ENCODE data around the gene DPF3.
A peak's percentile ranks its signal among the peaks of the same experiment; 100 is the strongest.

Gene DPF3

DNA sequence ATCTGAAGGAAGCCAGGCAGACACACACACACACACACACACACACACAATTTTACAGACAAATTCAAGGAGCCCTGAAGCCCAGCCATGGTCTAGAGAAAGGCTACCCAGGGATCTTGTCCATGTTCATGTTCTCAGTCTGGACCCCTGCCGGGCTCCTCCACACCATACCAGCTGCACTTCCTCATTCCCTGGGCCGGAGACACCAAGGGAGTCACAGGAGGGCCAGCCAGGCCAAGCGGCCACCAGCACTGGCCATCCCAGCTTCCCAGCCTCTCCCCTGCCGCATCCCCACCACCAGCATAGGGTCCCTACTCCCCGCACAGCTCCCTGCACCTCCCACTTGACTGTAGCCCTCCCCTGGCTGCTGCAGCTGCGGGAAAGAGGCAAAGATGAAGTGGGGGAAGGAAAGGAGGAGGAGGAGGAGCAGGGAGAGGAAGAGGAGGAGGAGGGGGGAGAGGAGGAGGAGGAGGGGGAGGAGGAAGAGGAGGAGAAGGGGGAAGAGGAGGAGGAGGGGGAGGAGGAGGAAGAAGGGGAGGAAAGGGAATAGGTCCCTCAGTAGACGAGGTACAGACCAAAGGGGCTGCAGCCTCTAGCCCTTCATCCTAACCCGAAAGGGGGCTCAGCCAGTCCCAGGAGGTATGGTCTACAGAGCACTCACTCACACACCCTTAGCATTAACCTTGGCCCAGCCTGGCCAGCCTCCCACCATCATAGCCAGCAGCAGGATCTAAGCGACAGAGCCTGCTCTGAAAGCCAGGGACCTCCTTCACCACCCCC, 293.2 kb downstream of the DPF3 start:
- DNase-seq (ENCODE audit: low read depth in 3 of 3): no peak

- DNase-seq (ENCODE audit: low read depth in 3 of 3): no peak
Observed at GRCh38 chr14:72599579-72600470, 294.1 kb downstream of the DPF3 start.

- no peak for DNase-seq (ENCODE audit: low read depth in 3 of 3)
Observed at GRCh38 chr14:72598306-72598705, 295.6 kb downstream of the DPF3 start.

DNA sequence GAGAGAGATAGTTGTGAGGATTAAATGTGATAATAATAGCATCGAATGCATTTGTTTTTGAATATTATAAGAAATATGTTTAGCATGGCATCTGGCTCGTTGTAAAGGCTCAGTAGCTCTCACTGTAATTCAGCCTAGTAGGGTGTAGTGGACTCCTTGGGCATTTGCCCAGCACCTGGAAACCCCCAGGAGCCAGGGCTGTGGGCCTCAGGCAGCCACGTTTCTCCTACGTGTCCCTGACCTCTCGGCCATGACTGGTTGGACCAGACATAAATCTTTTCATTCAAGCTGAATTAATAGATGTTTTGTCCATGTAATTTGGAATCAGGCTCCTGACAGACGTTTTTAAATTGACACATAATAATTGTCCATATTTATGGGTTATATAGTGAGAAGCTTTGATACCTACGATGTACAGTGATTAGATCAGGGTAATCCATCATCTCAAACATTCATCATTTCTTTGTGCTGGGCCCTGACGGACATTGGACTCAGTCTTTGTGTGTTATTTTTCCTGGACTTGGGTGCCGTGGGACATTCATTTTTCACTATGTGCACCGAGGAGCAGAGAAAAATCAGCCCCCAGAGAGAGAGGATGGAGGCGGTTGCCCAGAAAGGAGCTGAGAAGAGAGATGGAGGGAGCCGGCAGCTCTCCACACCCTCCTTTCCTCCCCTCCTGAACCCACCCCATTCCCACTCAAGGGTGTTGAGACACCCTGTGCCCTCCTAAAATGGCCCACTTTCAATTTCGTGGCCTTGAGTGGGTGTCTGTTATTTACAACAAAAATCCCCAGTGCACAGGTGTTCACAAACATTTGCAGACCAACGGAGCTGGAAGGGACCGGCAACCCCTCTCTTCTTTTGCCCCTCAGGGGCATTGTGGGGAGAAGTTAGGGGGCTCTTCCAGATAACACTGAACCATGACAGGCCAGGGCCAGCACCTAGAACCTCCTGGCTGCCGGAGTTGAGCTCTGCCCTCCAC, 296.4 kb downstream of the DPF3 start:
- DNase-seq (ENCODE audit: low read depth in 3 of 3): no peak

DNA sequence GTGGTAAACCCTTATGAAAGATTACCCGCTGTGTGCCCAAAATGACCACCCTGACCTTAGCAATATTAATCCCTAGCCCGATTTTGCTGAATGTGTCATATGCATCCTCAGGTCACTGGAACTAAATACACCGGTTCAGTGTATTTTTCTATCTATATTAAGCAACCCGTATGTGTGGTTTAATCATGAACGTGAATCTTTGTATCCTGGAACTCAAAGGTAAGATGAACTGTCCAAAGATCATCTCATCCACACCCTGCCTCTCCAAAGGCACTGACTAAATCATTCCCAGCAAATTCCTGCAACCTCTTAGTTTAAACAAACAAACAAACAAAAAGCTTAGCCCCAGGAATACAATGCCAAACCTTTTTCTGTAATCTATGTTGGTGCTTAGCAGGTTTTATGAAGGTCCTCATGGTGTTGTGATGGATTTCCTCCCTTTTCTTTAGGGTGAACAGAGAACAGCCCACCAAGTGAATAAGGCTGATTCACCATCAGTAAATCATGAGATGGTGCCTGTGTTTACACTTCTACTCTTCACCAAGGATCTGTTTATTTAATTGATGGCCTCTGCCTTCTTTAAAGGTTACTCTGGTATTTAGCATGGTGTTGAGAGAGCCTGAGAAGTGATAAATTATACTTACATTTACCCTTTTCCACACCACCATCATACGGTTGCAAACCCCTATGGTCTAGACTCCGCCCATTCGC, 298.6 kb downstream of the DPF3 start:
- no peak for DNase-seq (ENCODE audit: low read depth in 3 of 3)

DNA sequence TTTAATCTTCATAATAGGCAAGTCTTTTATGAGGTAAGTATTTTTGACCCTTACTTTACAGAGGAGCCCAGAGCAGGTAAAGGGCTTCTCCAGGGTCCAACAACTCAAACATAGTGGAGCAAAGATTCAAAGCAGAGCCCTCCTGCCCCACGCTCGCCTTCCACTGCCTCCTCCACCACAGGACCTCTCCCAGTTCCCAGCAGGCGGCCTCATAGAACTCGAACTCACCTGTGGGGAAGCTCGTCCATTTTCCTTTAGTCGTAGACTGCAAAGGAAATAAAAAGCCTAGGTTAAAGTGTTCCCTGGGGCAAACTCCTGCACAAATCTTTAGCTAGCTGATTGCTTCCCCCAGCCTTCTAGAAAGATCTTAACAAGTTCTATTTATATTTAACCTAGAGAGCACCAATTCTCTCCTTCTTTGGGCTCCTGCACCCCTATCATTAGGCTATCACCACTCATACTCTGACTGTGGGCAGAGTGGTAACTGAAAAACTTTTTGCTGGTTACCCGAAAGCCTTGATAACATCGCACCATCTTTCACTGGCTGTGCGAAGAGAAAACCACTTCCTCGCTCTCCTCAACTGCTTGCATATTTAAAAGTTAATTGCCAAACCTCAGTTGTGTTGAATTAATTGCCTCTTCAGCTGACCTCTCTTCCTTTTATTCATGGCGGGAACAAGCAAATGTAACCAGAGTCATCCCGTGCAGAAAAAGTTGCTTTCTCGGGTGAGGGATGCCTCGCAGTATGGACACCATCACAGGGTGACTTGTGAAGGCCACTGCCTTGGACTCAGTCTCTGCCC, 299.6 kb downstream of the DPF3 start:
- DNase-seq (ENCODE audit: low read depth in 3 of 3): peak in 1 of 3 experiments; percentile 7

DNA sequence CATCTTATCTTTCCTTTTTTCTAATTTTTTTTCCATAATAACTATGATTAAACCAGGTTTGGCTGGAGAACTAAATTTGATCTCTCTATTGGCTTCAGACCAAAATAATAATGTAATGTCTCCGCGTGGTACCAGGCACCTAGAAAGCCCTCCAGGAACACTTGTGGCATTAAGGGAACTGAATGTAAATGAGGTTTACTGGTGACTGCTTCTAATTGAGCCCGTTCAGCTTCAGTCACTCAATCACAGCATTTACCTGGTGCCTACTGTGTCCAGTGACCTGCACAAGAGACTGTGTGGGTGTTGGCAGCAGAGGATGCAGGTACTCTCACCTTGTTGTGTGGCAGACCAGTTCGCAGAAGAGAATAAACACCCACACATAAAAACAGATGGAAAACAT, 302.5 kb downstream of the DPF3 start:
- DNase-seq (ENCODE audit: low read depth in 3 of 3): no peak

GRCh38 chr14:72590577-72590976, 303.3 kb downstream of the DPF3 start:
- no peak for DNase-seq (ENCODE audit: low read depth in 3 of 3)

DNA sequence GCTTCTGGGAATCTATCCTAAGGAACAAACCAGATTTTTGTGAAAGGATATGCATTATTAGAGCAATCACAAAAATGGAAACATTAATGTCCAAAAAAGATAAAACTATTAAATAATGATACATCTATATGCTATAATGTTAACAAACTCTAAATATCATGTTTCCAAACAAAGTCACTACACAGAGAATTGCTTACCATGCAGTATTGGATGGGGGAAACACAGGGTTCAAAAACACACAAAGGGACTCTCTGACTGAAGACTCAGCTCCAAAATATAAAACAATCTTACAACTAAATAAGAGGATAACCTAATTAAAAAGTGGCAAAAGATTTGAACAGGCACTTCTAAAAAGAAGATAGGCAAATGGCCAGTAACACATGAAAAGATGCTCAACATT, 304.2 kb downstream of the DPF3 start:
- no peak for DNase-seq (ENCODE audit: low read depth in 3 of 3)

- no peak for DNase-seq (ENCODE audit: low read depth in 3 of 3)
Observed at GRCh38 chr14:72588521-72588920, 305.4 kb downstream of the DPF3 start.

GRCh38 chr14:72583316-72584272, 310.3 kb downstream of the DPF3 start:
- no peak for DNase-seq (ENCODE audit: low read depth in 3 of 3)

DNA sequence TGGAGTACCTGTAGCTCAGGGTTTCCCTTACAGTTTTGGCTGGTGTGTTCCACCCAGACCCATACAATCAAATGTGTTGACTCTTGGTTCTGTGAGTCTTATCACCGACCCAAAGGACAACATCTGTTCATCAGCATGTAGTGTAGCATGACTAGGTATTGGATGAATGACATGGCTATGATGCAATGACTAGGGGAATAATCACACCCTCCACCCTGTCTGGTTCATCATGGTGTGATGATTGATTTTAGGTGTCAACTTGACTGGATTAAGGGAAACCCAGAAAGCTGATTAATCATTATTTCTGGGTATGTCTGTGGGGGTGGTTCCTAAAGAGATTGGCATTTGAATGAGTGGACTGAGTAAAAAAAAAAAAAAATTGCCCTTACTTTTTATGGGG, 311.3 kb downstream of the DPF3 start:
- no peak for DNase-seq (ENCODE audit: low read depth in 3 of 3)

DNA sequence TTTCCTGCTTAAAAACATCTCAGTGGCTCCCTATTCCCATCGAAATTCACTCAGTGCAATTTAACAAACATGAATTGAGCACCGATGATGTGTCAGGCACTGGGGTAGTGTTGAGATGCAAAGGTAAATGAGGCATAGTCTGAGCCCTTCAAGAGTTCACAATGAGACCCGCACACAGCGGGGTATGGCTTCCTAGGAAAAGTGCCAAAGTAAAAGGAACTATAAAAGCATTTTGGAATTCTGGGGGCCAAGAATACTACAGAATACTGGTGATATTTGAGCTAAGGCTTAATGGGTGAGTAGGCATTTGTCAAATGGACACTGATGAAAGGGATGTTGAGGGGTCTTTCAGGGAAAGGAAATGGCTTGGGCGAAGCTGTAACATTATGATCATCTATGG, 315.4 kb downstream of the DPF3 start:
- DNase-seq (ENCODE audit: low read depth in 3 of 3): no peak

DNA sequence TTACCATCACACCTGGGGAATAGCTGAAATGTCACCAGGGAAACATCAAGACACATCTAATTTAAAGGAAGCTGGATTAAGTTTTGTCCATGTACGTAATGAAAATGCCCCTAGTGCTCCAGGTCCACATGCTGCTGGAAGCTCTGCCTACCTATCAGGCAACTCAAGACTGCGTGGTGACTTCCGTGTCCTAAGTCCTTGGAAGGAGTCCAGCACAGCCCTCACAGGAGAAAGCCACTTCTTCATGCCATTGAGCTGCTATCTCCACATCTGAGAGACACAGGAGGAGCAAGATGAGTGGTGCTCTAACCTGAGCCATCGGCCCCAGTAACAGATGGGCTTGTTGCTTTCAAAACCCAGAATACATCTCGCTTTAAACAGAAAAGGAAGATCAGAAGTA, 316.4 kb downstream of the DPF3 start:
- no peak for DNase-seq (ENCODE audit: low read depth in 3 of 3)

DNA sequence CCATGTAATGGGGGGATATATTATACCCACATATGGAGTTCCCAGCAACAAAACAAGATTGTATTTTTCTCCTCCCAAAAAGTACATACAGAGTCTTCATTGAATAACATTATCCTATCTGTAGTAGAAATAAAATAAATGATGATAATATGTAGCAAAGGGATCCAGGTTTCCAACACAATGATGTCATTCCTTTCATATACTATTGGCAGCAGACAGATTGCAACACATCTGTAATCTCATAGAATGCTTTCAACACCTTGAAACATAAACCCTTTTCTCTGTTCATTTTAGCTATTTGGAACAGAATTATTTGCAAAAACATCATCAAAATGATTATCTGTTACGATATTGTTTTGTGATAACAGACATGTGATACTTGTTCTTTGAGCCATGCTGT, 317.6 kb downstream of the DPF3 start:
- DNase-seq (ENCODE audit: low read depth in 3 of 3): no peak

GRCh38 chr14:72574715-72575114, 319.2 kb downstream of the DPF3 start:
- DNase-seq (ENCODE audit: low read depth in 3 of 3): no peak

DNA sequence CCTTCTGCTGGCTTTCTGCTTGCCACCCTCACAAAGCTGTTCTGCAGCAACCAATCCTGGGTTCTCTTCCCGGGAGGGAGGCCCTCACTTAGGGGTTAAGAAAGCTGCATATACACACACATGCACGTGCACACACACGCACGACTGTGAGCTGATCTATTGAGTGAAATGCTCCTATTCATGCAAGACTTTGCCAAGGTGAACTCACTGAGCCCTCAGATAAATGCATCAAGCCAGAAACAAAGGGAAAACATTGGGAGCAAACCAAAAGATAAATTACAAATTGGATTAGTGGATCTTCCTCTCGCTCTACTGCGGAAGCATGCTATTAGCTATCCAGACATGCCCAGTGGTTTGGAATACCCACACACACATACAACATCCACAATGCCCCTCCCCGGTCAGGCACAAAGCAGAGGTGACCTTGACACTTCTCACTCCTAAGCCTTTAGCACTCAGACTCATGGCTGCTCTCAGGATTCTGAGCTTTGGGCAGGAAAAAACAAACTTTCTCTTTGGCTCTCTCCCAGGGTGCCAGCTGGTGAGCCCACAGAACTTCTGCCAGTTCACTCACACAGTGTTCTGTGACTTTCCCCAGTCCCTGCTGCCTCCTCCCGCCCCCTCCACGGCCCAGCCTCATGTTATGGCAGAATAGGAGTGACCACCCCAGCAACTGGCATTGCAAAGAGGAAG, 320.0 kb downstream of the DPF3 start:
- DNase-seq (ENCODE audit: low read depth in 3 of 3): no peak
